CD4-positive, alpha-beta T cell (primary cell): ENCODE data around the gene BABAM2. TPM values are rescaled to one million over a fixed set of nuclear protein-coding genes. Genes with fewer than 3 reads are reported as not detected.
A peak's percentile ranks its signal among the peaks of the same experiment; 100 is the strongest.

Source experiments
- ATAC-seq: fragments of 200-7000 bp; cut with Tn5 transposase; one replicate; pipeline ENCODE4 v1.10.0; 2022; ENCODE audit warnings: mild to moderate bottlenecking; ENCODE audit not compliant: poor library complexity
- CTCF ChIA-PET: fragments of 350-600 bp; sonication (Branson Sonifier 250); formaldehyde crosslinking; loops from one replicate; lab custom pipeline; 2021; ENCODE audit warnings: antibody characterized with exemption, inconsistent platforms; lab: Charles Lee
- POLR2A ChIA-PET: fragments of 350-600 bp; sonication (Branson Sonifier 250); formaldehyde crosslinking; loops from one replicate; lab custom pipeline; 2021; ENCODE audit warnings: antibody characterized with exemption, inconsistent platforms; lab: Charles Lee
- DNase-seq, 14 experiments: peaks; one replicate each; pipeline ENCODE4 v3.0.0-alpha.2; 2013 to 2020; ENCODE audit warnings: mixed read lengths in 2 of 14
- H3K27ac ChIP-seq, 2 donors: one replicate each; pipeline versions ENCODE4 v1.5.1 to v1.7.0; 2013; ENCODE audit warnings: low read length in 2 of 2, low read depth in 1 of 2, mild to moderate bottlenecking in 1 of 2
- H3K27me3 ChIP-seq, 2 experiments: 1 replicate in 1 of 2; 2 replicates in 1 of 2; pipeline versions ENCODE4 v1.6.1 to v1.7.0; 2013; ENCODE audit warnings: low read length in 2 of 2, control low read depth in 1 of 2, mild to moderate bottlenecking in 1 of 2, moderate library complexity in 1 of 2; ENCODE audit not compliant: insufficient read depth in 2 of 2, control insufficient read depth in 1 of 2
- H3K36me3 ChIP-seq: one replicate; pipeline ENCODE4 v1.6.1; 2013; ENCODE audit warnings: low read length, control low read depth; ENCODE audit not compliant: insufficient read depth
- H3K4me1 ChIP-seq: one replicate; pipeline ENCODE4 v1.6.1; 2013; ENCODE audit warnings: low read length, control low read depth; ENCODE audit not compliant: insufficient read depth
- H3K4me3 ChIP-seq: one replicate; pipeline ENCODE4 v1.5.1; 2013; ENCODE audit warnings: mild to moderate bottlenecking, low read length, moderate library complexity
- H3K9me3 ChIP-seq, 2 experiments: 1 replicate in 1 of 2; 2 replicates in 1 of 2; pipeline versions ENCODE4 v1.6.1 to v1.7.0; 2013; ENCODE audit warnings: low read length in 2 of 2, mild to moderate bottlenecking in 2 of 2, control low read depth in 1 of 2, moderate library complexity in 1 of 2; ENCODE audit not compliant: control insufficient read depth in 1 of 2, insufficient read depth in 1 of 2
- H3K27ac Mint-ChIP-seq: one replicate; pipeline ENCODE4 v1.8.0; 2020; ENCODE audit warnings: mixed read lengths
- H3K27me3 Mint-ChIP-seq: one replicate; pipeline ENCODE4 v1.8.0; 2021; ENCODE audit warnings: mixed read lengths
- H3K36me3 Mint-ChIP-seq: one replicate; pipeline ENCODE4 v1.8.0; 2021; ENCODE audit warnings: low read depth, mixed read lengths
- H3K4me1 Mint-ChIP-seq: one replicate; pipeline ENCODE4 v1.8.0; 2021; ENCODE audit warnings: low read depth, mixed read lengths
- H3K4me3 Mint-ChIP-seq: one replicate; pipeline ENCODE4 v1.8.0; 2020; ENCODE audit warnings: mild to moderate bottlenecking, mixed read lengths
- H3K9me3 Mint-ChIP-seq: one replicate; pipeline ENCODE4 v1.8.0; 2020; ENCODE audit warnings: mixed read lengths
- intact Hi-C, 2 experiments: fragments of 100-400 bp; cut with DNase I in 1 of 2; cut with micrococcal nuclease in 1 of 2; formaldehyde crosslinking; loops; one replicate each; pipeline versions ENCODE4 v1.15.1 to v1.9.0; 2023 to 2025; cut with DNase I, micrococcal nuclease
- total RNA-seq, 174 experiments: library from RNA in 2 of 174; stranded (reverse) in 2 of 174; gene quantifications; one replicate each; pipeline ENCODE4 v1.2.3 and lab custom pipeline; 2021 to 2026
- TF ChIP-seq, protein P1 (sequence below): fragments of 200-600 bp; IDR thresholded peaks from one replicate; pipeline ENCODE4 v1.8.0; 2022; ENCODE audit warnings: antibody characterized with exemption, mild to moderate bottlenecking

The BABAM2 gene
- total RNA-seq, 2 experiments from 2014 or later = 29.2 to 32.8 TPM

- intact Hi-C loops = loop anchor here in 1 of 2 experiments (5.0 kb wide), 1 partner anchor 90 kb away; no protein-coding TSS in a partner anchor
Observed at GRCh38 chr2:28347596-28347995, 457.1 kb downstream of the BABAM2 start.

DNA sequence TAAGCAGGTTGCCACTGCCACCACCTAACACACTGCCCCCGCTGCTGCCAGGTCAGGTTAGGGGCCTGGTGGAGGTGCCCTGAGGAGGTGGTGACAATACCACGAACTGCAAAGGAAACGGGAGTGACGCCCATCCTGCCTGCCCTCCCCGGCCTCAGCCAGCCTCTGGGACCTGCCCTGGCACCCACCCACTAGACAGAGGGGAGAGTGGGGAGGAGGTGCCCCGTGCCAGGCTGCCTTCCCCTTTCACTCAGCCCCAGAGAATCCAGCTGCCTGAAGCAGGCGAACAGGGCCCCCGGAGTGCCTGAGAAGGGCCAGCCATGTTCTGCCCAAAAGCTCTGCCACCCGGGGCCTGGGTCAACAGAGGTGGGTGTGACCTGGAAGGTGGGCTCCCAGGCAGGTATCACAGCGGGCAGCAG lies 457.6 kb downstream of the BABAM2 start:
- H3K36me3 ChIP-seq = no peaks in the 10 kb centered on the region
- Mint-ChIP-seq H3K4me3 (no peak overlapping the region), H3K27ac (no peak overlapping the region), H3K27me3 (no peaks in the 10 kb centered on the region), H3K9me3 (no peaks in the 10 kb centered on the region), H3K36me3 (no peaks in the 10 kb centered on the region), H3K4me1 (peaks cover 19% of the 10 kb centered on the region)
- peak overlapping the region; percentile 16 for H3K4me3 ChIP-seq
- intact Hi-C loops = loop anchor here in 1 of 2 experiments (5.0 kb wide), 1 partner anchor 89 kb away; no protein-coding TSS in a partner anchor
- peak; percentile 24 to 90 (median 46) for DNase-seq
- H3K9me3 ChIP-seq = no peaks in the 10 kb centered on the region
- TF ChIP-seq, protein P1, sequence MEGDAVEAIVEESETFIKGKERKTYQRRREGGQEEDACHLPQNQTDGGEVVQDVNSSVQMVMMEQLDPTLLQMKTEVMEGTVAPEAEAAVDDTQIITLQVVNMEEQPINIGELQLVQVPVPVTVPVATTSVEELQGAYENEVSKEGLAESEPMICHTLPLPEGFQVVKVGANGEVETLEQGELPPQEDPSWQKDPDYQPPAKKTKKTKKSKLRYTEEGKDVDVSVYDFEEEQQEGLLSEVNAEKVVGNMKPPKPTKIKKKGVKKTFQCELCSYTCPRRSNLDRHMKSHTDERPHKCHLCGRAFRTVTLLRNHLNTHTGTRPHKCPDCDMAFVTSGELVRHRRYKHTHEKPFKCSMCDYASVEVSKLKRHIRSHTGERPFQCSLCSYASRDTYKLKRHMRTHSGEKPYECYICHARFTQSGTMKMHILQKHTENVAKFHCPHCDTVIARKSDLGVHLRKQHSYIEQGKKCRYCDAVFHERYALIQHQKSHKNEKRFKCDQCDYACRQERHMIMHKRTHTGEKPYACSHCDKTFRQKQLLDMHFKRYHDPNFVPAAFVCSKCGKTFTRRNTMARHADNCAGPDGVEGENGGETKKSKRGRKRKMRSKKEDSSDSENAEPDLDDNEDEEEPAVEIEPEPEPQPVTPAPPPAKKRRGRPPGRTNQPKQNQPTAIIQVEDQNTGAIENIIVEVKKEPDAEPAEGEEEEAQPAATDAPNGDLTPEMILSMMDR = no peak
- H3K4me1 ChIP-seq = peaks cover 35% of the 10 kb centered on the region
- no peaks in the 10 kb centered on the region for H3K27me3 ChIP-seq
- ChIA-PET CTCF (no interaction called here), POLR2A (no interaction called here)
- peak; percentile 91 for ATAC-seq
- peak overlapping the region in 1 of 2 donors; percentile 41 for H3K27ac ChIP-seq

More at GRCh38 chr2:28347596-28347995, 457.1 kb downstream of the BABAM2 start:
- ATAC-seq (peak; percentile 5), DNase-seq (peak in 1 of 14 experiments; percentile 13)
- H3K27ac ChIP-seq = peak overlapping the region in 1 of 2 donors; percentile 41
- no peaks in the 10 kb centered on the region for H3K36me3 Mint-ChIP-seq
- CTCF ChIA-PET = no interaction called here
- H3K27ac Mint-ChIP-seq = peak overlapping the region; percentile 44
- no peaks in the 10 kb centered on the region for H3K9me3 Mint-ChIP-seq
- H3K36me3 ChIP-seq = no peaks in the 10 kb centered on the region
- peak overlapping the region; percentile 16 for H3K4me3 ChIP-seq
- no peak overlapping the region for H3K4me3 Mint-ChIP-seq
- no peaks in the 10 kb centered on the region for H3K27me3 ChIP-seq
- POLR2A ChIA-PET = no interaction called here
- TF ChIP-seq, protein P1 = no peak
- peaks cover 19% of the 10 kb centered on the region for H3K4me1 Mint-ChIP-seq
- H3K4me1 ChIP-seq = peaks cover 35% of the 10 kb centered on the region
- no peaks in the 10 kb centered on the region for H3K27me3 Mint-ChIP-seq
- no peaks in the 10 kb centered on the region for H3K9me3 ChIP-seq

DNA sequence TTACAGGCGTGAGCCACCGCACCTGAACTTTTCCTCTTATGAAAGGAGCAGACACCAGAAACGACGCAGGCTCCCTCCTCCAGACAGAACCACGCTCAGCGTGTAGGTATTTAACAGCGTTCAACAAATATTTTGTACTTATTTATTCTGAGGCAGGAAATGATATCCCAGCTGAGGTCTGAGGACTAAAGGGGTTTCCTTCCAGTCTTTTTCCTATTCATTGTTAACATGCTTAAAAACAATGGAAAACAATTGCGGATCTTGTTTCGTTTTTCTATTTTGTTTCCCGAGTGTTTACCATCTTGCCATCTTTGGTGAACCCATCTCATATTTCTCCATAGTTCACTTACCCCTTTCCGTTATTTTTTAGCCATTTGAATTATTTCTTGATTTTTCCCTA lies 458.4 kb downstream of the BABAM2 start:
- no peaks in the 10 kb centered on the region for H3K36me3 Mint-ChIP-seq
- CTCF ChIA-PET = no interaction called here
- intact Hi-C loops = loop anchor here in 1 of 2 experiments (5.0 kb wide), 1 partner anchor 88 kb away; no protein-coding TSS in a partner anchor
- H3K9me3 Mint-ChIP-seq = no peaks in the 10 kb centered on the region
- peaks cover 35% of the 10 kb centered on the region for H3K4me1 ChIP-seq
- no peak for DNase-seq
- no peaks in the 10 kb centered on the region for H3K27me3 Mint-ChIP-seq
- TF ChIP-seq, protein P1 = no peak
- no peaks in the 10 kb centered on the region for H3K36me3 ChIP-seq
- no peak for ATAC-seq
- no peak overlapping the region for H3K4me3 ChIP-seq
- no peak overlapping the region for H3K4me3 Mint-ChIP-seq
- H3K9me3 ChIP-seq = no peaks in the 10 kb centered on the region
- POLR2A ChIA-PET = no interaction called here
- no peaks in the 10 kb centered on the region for H3K27me3 ChIP-seq
- H3K27ac Mint-ChIP-seq = no peak overlapping the region
- peaks cover 19% of the 10 kb centered on the region for H3K4me1 Mint-ChIP-seq
- no peak overlapping the region for H3K27ac ChIP-seq
